Ecto neural progenitor cell (in vitro differentiated cells): ENCODE results near the gene GRID1.
"Not testable (repeated sequence)": the region's sequence is repeated elsewhere in the genome, so short reads cannot be mapped to it uniquely, and the experiment has no call there.

Experiments used
- DNase-seq: peaks from one replicate; pipeline ENCODE4 v3.0.0-alpha.2; 2018; ENCODE audit warnings: low spot score

GRID1 gene

GRCh38 chr10:86106616-86107015 is 260.0 kb downstream of the GRID1 start:
- no peak for DNase-seq

GRCh38 chr10:86105640-86106039 is 261.0 kb downstream of the GRID1 start:
- DNase-seq, result no peak

GRCh38 chr10:86105181-86105580 is 261.4 kb downstream of the GRID1 start:
- no peak for DNase-seq

GRCh38 chr10:86104611-86105145 is 261.9 kb downstream of the GRID1 start:
- DNase-seq, result no peak

- DNase-seq, result no peak
Observed at GRCh38 chr10:86104156-86104555, 262.4 kb downstream of the GRID1 start.

GRCh38 chr10:86103391-86104101 is 263.0 kb downstream of the GRID1 start:
- DNase-seq, result no peak

- no peak for DNase-seq
Observed at GRCh38 chr10:86102451-86102850, 264.1 kb downstream of the GRID1 start.

- no peak for DNase-seq
Observed at GRCh38 chr10:86102031-86102430, 264.6 kb downstream of the GRID1 start.

GRCh38 chr10:86100581-86101061 is 266.0 kb downstream of the GRID1 start:
- DNase-seq, result no peak

GRCh38 chr10:86099542-86100334 is 266.9 kb downstream of the GRID1 start:
- no peak for DNase-seq

GRCh38 chr10:86098187-86098881 is 268.3 kb downstream of the GRID1 start:
- DNase-seq, result no peak

GRCh38 chr10:86095061-86095460 is 271.5 kb downstream of the GRID1 start:
- not testable (repeated sequence) for DNase-seq

- not testable (repeated sequence) for DNase-seq
Observed at GRCh38 chr10:86092311-86092710, 274.3 kb downstream of the GRID1 start.

GRCh38 chr10:86091216-86091615 is 275.4 kb downstream of the GRID1 start:
- no peak for DNase-seq

- DNase-seq, result peak; percentile 28
Observed at GRCh38 chr10:86090807-86091206, 275.8 kb downstream of the GRID1 start.

GRCh38 chr10:86087716-86088115 is 278.9 kb downstream of the GRID1 start:
- DNase-seq, result peak; percentile 32

- DNase-seq, result peak; percentile 23
Observed at GRCh38 chr10:86086418-86086817, 280.2 kb downstream of the GRID1 start.

GRCh38 chr10:86085686-86086085 is 280.9 kb downstream of the GRID1 start:
- peak; percentile 17 for DNase-seq

- peak; percentile 32 for DNase-seq
Observed at GRCh38 chr10:86085136-86085535, 281.5 kb downstream of the GRID1 start.

- no peak for DNase-seq
Observed at GRCh38 chr10:86084585-86084984, 282.0 kb downstream of the GRID1 start.

- DNase-seq, result peak; percentile 23
Observed at GRCh38 chr10:86083664-86084175, 282.9 kb downstream of the GRID1 start.

- peak; percentile 15 for DNase-seq
Observed at GRCh38 chr10:86083206-86083605, 283.4 kb downstream of the GRID1 start.
